Measurements from ENCODE around the gene SULT1E1. TPM values are rescaled to one million over a fixed set of nuclear protein-coding genes. Genes with fewer than 3 reads are reported as not detected.

Gene SULT1E1
- total and polyA plus RNA-seq, 12 donors, result 8.0 to 52.9 (median 16.7) TPM

GRCh38 chr4:69823481-69824186 is 36.3 kb downstream of the SULT1E1 start:
- peak in 2 of 7 donors; percentile 24 to 41 for DNase-seq
- Histone ChIP-seq H3K27ac (no peak overlapping the region), H3K36me3 (replicated peaks in 1 of 2) (no peaks in the 10 kb centered on the region), H3K27me3 (no peaks in the 10 kb centered on the region), H3K4me3 (no peak overlapping the region), H3K9me3 (replicated peaks in 1 of 3) (no peaks in the 10 kb centered on the region), H3K4me1 (replicated peaks in 1 of 2) (no peaks in the 10 kb centered on the region)
- peak in 4 of 6 experiments; percentile 10 to 34 (median 24) for TF ChIP-seq CTCF (IDR thresholded peaks at IDR 0.05)
- no peak for TF ChIP-seq POLR2A (IDR thresholded peaks at IDR 0.05)
- intact Hi-C loops (cut with DNase I), result no loop called here
- WGBS, 4 donors, result 64 to 70% (median 69%) methylated on average over 8 of the region's 8 CpGs

DNA sequence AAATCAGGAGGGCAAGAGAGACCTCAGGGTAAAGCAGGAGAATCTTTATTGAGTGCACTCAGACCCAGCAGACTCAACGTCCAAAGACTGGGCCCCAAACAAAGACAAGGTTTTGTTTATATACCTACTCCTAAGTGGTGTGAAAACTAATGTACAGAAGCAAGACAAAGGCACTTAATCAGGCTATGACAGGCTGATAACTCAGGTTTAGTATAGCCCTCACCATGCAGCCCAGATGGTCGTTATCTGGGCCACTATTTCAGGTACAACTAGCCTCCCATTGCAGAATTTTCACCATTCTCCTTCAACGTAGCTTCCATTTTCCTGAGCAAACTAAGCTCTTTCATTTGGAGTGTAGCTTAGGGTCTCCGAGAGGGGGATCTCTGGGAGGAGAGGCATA is 36.9 kb downstream of the SULT1E1 start:
- Histone ChIP-seq H3K4me1 (replicated peaks in 1 of 2) (no peaks in the 10 kb centered on the region), H3K36me3 (replicated peaks in 1 of 2) (no peaks in the 10 kb centered on the region), H3K27me3 (no peaks in the 10 kb centered on the region), H3K27ac (no peak overlapping the region), H3K9me3 (replicated peaks in 1 of 3) (no peaks in the 10 kb centered on the region), H3K4me3 (no peak overlapping the region)
- 72 to 84% (median 75%) methylated on average over 4 of the region's 4 CpGs for WGBS, 4 donors
- intact Hi-C loops (cut with DNase I), result no loop called here
- TF ChIP-seq POLR2A (IDR thresholded peaks at IDR 0.05) (no peak), CTCF (IDR thresholded peaks at IDR 0.05) (no peak)
- no peak for DNase-seq

DNA sequence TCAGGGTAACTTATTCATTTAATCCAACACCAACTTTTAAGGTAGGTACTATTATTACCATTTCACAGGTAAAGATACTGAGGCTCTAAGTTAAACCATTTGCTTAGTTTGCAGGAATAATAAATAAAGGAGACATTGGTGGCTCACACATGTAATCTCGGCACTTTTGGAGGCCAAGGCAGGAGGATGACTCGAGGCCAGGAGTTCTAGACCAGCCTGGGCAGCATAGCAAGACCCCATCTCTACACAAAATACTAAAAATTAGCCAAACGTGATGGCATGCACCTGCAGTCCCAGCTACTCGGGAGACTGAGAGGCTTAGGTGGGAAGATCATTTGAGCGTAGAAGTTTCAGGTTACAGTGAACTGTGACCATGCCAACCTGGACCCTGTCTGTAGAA is 37.7 kb downstream of the SULT1E1 start:
- intact Hi-C loops (cut with DNase I), result no loop called here
- H3K27ac ChIP-seq, result no peak overlapping the region
- WGBS, 4 donors, result 72 to 82% (median 75%) methylated on average over 5 of the region's 5 CpGs
- no peak for TF ChIP-seq CTCF (IDR thresholded peaks at IDR 0.05)
- no peak for TF ChIP-seq POLR2A (IDR thresholded peaks at IDR 0.05)
- H3K27me3 ChIP-seq, result no peaks in the 10 kb centered on the region
- DNase-seq, result no peak
- no peaks in the 10 kb centered on the region for H3K36me3 ChIP-seq (replicated peaks in 1 of 2)
- no peaks in the 10 kb centered on the region for H3K9me3 ChIP-seq (replicated peaks in 1 of 3)
- H3K4me1 ChIP-seq (replicated peaks in 1 of 2), result no peaks in the 10 kb centered on the region
- H3K4me3 ChIP-seq, result no peak overlapping the region

- intact Hi-C loops (cut with DNase I), result no loop called here
- TF ChIP-seq CTCF (IDR thresholded peaks at IDR 0.05), result no peak
- TF ChIP-seq POLR2A (IDR thresholded peaks at IDR 0.05), result no peak
- no peak for DNase-seq
- H3K36me3 ChIP-seq (replicated peaks in 1 of 2), result no peaks in the 10 kb centered on the region
- no peak overlapping the region for H3K27ac ChIP-seq
- H3K9me3 ChIP-seq (replicated peaks in 1 of 3), result no peaks in the 10 kb centered on the region
- no peaks in the 10 kb centered on the region for H3K27me3 ChIP-seq
- H3K4me1 ChIP-seq (replicated peaks in 1 of 2), result no peaks in the 10 kb centered on the region
- H3K4me3 ChIP-seq, result no peak overlapping the region
- 81 to 100% (median 89%) methylated on average over 1 of the region's 1 CpG for WGBS, 4 donors
Measured at GRCh38 chr4:69818060-69818639, 41.8 kb downstream of the SULT1E1 start.

Data from adrenal gland (tissue), 12 donors.